NT2/D1 (cell line): ENCODE data around the gene DBF4B.

Source experiments
- SUZ12 ChIP-seq: IDR thresholded peaks from 2 replicates; pipeline ENCODE4 v1.6.1; 2011; ENCODE audit not compliant: insufficient read length, insufficient read depth; ENCODE audit errors: extremely low read depth
- YY1 ChIP-seq: IDR thresholded peaks from 2 replicates; pipeline ENCODE4 v1.6.1; 2011; ENCODE audit not compliant: insufficient read length, insufficient read depth
- ZNF274 ChIP-seq: IDR thresholded peaks from 2 replicates; pipeline ENCODE4 v1.6.1; 2011; ENCODE audit warnings: mild to moderate bottlenecking, low read depth, low read length

DNA sequence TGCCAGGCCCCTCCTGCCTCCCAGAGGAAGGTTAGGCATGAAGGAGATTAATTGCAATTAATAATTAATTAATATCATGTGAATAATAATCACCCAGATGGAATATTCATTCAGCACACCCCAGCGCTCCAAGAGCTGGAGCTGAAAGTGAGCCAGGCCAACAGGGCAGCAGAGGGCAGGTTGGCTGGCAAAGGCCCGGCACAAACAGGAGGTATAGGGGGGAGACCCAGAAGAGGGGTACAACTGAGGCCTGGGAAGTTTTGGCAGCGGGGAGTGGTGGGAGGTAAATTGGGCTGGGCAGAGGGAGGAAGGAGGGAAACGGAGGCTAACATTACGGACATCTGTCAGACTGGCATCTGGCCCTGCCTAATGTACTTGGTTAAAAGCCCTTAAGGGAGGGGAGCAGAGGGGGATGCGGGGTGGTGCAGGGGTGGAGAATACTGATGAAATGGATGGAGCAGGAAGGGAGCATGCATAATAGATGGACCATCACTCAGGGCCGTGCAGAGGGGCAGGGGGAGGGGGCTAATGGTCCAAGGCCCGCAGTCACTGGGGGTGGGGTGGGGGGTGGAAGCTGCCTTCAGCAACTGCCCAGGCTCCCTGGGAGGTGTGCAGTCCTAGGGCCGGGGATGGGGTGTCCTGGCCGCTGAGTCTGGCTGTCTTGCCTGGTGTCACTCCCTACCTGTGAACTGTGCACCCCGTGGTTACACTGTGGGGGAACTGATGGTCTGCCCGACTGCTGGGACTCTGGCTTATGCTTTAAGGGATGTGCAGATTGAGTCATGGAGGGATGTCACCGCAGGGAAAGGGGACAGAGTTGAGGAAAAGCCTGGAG is 52.2 kb downstream of the DBF4B start:
- TF ChIP-seq YY1 (no peak), ZNF274 (no peak), SUZ12 (no peak)
